ENCODE data around the gene AFF3.

AFF3 gene

DNA sequence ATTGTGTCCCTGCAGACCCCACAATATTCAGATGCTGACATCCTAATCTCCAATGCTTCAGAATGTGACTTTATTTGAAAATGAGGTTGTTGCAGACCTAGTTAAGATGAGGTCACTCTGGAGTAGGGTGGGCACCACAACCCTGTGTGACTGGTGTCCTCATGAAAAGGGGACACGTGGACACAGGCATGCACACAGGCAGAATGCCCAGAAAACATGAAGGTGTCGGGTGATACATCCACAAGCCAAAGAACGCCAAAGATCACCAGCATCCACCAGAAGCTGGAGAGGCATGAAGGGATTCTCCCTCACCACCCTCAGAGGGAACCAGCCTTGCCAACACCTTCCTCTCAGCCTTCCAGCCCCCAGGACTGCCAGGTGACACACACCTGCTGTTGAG lies 69.3 kb downstream of the AFF3 start:
- H3K36me3 ChIP-seq (ENCODE audit: control insufficient read depth, insufficient read depth, low read length): no peaks in the 10 kb centered on the region

GRCh38 chr2:100072503-100072902 lies 69.9 kb downstream of the AFF3 start:
- no peak overlapping the region for H3K27ac ChIP-seq (ENCODE audit: insufficient read depth, low read length, poor library complexity, severe bottlenecking)
- no peaks in the 10 kb centered on the region for H3K36me3 ChIP-seq (ENCODE audit: control insufficient read depth, insufficient read depth, low read length)
- H3K9me3 ChIP-seq (ENCODE audit: control insufficient read depth, low read length): no peaks in the 10 kb centered on the region
- H3K4me1 ChIP-seq (ENCODE audit: control insufficient read depth, insufficient read depth, low read length, poor library complexity, severe bottlenecking): no peaks in the 10 kb centered on the region
- no peak for DNase-seq
- no peaks in the 10 kb centered on the region for H3K27me3 ChIP-seq (replicated peaks; ENCODE audit: control insufficient read depth, insufficient read depth, low read length, poor library complexity, severe bottlenecking)
- H3K4me3 ChIP-seq (ENCODE audit: insufficient read depth, low read depth, low read length, poor library complexity, severe bottlenecking): no peak overlapping the region

More for the DNA sequence above, 69.3 kb downstream of the AFF3 start:
- Histone ChIP-seq H3K9me3 (ENCODE audit: control insufficient read depth, low read length) (no peaks in the 10 kb centered on the region), H3K4me3 (ENCODE audit: insufficient read depth, low read depth, low read length, poor library complexity, severe bottlenecking) (no peak overlapping the region), H3K27ac (ENCODE audit: insufficient read depth, low read length, poor library complexity, severe bottlenecking) (no peak overlapping the region), H3K27me3 (replicated peaks; ENCODE audit: control insufficient read depth, insufficient read depth, low read length, poor library complexity, severe bottlenecking) (no peaks in the 10 kb centered on the region), H3K4me1 (ENCODE audit: control insufficient read depth, insufficient read depth, low read length, poor library complexity, severe bottlenecking) (no peaks in the 10 kb centered on the region)
- DNase-seq: no peak

GRCh38 chr2:100071335-100072043 lies 70.9 kb downstream of the AFF3 start:
- no peaks in the 10 kb centered on the region for H3K4me1 ChIP-seq (ENCODE audit: control insufficient read depth, insufficient read depth, low read length, poor library complexity, severe bottlenecking)
- H3K27me3 ChIP-seq (replicated peaks; ENCODE audit: control insufficient read depth, insufficient read depth, low read length, poor library complexity, severe bottlenecking): no peaks in the 10 kb centered on the region
- H3K27ac ChIP-seq (ENCODE audit: insufficient read depth, low read length, poor library complexity, severe bottlenecking): no peak overlapping the region
- H3K9me3 ChIP-seq (ENCODE audit: control insufficient read depth, low read length): no peaks in the 10 kb centered on the region
- no peak for DNase-seq
- H3K4me3 ChIP-seq (ENCODE audit: insufficient read depth, low read depth, low read length, poor library complexity, severe bottlenecking): no peak overlapping the region
- no peaks in the 10 kb centered on the region for H3K36me3 ChIP-seq (ENCODE audit: control insufficient read depth, insufficient read depth, low read length)

- H3K4me3 ChIP-seq (ENCODE audit: insufficient read depth, low read depth, low read length, poor library complexity, severe bottlenecking): no peak overlapping the region
- H3K4me1 ChIP-seq (ENCODE audit: control insufficient read depth, insufficient read depth, low read length, poor library complexity, severe bottlenecking): no peaks in the 10 kb centered on the region
- no peak for DNase-seq
- H3K27me3 ChIP-seq (replicated peaks; ENCODE audit: control insufficient read depth, insufficient read depth, low read length, poor library complexity, severe bottlenecking): no peaks in the 10 kb centered on the region
- H3K9me3 ChIP-seq (ENCODE audit: control insufficient read depth, low read length): no peaks in the 10 kb centered on the region
- no peaks in the 10 kb centered on the region for H3K36me3 ChIP-seq (ENCODE audit: control insufficient read depth, insufficient read depth, low read length)
- no peak overlapping the region for H3K27ac ChIP-seq (ENCODE audit: insufficient read depth, low read length, poor library complexity, severe bottlenecking)
Observed at GRCh38 chr2:100070078-100070477, 72.3 kb downstream of the AFF3 start.

GRCh38 chr2:100068395-100068794 lies 74.0 kb downstream of the AFF3 start:
- no peak overlapping the region for H3K27ac ChIP-seq (ENCODE audit: insufficient read depth, low read length, poor library complexity, severe bottlenecking)
- no peak overlapping the region for H3K4me3 ChIP-seq (ENCODE audit: insufficient read depth, low read depth, low read length, poor library complexity, severe bottlenecking)
- H3K36me3 ChIP-seq (ENCODE audit: control insufficient read depth, insufficient read depth, low read length): no peaks in the 10 kb centered on the region
- no peak for DNase-seq
- no peaks in the 10 kb centered on the region for H3K9me3 ChIP-seq (ENCODE audit: control insufficient read depth, low read length)
- H3K4me1 ChIP-seq (ENCODE audit: control insufficient read depth, insufficient read depth, low read length, poor library complexity, severe bottlenecking): no peaks in the 10 kb centered on the region
- no peaks in the 10 kb centered on the region for H3K27me3 ChIP-seq (replicated peaks; ENCODE audit: control insufficient read depth, insufficient read depth, low read length, poor library complexity, severe bottlenecking)

DNA sequence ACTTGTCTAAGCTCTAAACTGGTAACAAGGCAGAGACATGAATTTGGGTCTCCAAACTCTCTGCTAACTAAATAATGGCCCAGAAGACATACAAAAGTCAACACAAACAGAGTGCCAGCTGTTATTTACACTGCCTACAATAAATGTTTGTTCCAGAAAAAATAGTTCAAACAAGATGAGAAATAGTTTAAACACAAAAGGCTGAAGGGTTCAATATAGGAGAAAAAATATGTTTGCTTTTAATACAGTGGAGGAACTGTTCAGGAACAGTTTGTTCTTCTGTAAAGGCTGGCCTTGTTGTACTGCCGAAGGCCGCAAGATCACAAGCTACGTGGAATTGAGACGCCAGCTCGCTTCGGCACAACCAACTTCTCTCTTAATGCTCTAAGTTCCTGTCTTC lies 74.6 kb downstream of the AFF3 start:
- no peak for DNase-seq
- H3K9me3 ChIP-seq (ENCODE audit: control insufficient read depth, low read length): no peaks in the 10 kb centered on the region
- H3K4me3 ChIP-seq (ENCODE audit: insufficient read depth, low read depth, low read length, poor library complexity, severe bottlenecking): no peak overlapping the region
- H3K4me1 ChIP-seq (ENCODE audit: control insufficient read depth, insufficient read depth, low read length, poor library complexity, severe bottlenecking): no peaks in the 10 kb centered on the region
- H3K27me3 ChIP-seq (replicated peaks; ENCODE audit: control insufficient read depth, insufficient read depth, low read length, poor library complexity, severe bottlenecking): no peaks in the 10 kb centered on the region
- no peaks in the 10 kb centered on the region for H3K36me3 ChIP-seq (ENCODE audit: control insufficient read depth, insufficient read depth, low read length)
- no peak overlapping the region for H3K27ac ChIP-seq (ENCODE audit: insufficient read depth, low read length, poor library complexity, severe bottlenecking)

DNA sequence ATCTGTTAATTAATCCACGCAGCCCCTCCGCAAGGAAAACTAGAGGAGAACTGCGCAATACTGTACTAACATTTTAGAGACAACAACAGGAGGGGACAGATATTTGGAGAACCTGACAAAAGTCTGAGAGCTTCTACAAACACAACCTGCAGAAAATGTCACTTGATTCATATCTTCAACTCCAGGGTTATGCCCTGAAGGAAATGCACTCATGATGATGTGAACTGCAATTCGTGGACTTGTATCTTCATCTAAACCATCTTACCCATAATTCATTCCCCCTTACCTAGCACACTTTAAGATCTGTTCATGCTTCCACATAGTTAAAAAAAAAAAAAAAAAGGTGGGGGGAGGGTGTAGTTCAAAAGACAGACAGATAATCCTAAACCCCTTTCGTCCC lies 75.5 kb downstream of the AFF3 start:
- H3K27ac ChIP-seq (ENCODE audit: insufficient read depth, low read length, poor library complexity, severe bottlenecking): no peak overlapping the region
- H3K9me3 ChIP-seq (ENCODE audit: control insufficient read depth, low read length): no peaks in the 10 kb centered on the region
- DNase-seq: no peak
- no peaks in the 10 kb centered on the region for H3K4me1 ChIP-seq (ENCODE audit: control insufficient read depth, insufficient read depth, low read length, poor library complexity, severe bottlenecking)
- H3K4me3 ChIP-seq (ENCODE audit: insufficient read depth, low read depth, low read length, poor library complexity, severe bottlenecking): no peak overlapping the region
- no peaks in the 10 kb centered on the region for H3K27me3 ChIP-seq (replicated peaks; ENCODE audit: control insufficient read depth, insufficient read depth, low read length, poor library complexity, severe bottlenecking)
- no peaks in the 10 kb centered on the region for H3K36me3 ChIP-seq (ENCODE audit: control insufficient read depth, insufficient read depth, low read length)

GRCh38 chr2:100066246-100066645 lies 76.1 kb downstream of the AFF3 start:
- Histone ChIP-seq H3K36me3 (ENCODE audit: control insufficient read depth, insufficient read depth, low read length) (no peaks in the 10 kb centered on the region), H3K9me3 (ENCODE audit: control insufficient read depth, low read length) (no peaks in the 10 kb centered on the region), H3K27me3 (replicated peaks; ENCODE audit: control insufficient read depth, insufficient read depth, low read length, poor library complexity, severe bottlenecking) (no peaks in the 10 kb centered on the region), H3K4me3 (ENCODE audit: insufficient read depth, low read depth, low read length, poor library complexity, severe bottlenecking) (no peak overlapping the region), H3K27ac (ENCODE audit: insufficient read depth, low read length, poor library complexity, severe bottlenecking) (no peak overlapping the region), H3K4me1 (ENCODE audit: control insufficient read depth, insufficient read depth, low read length, poor library complexity, severe bottlenecking) (no peaks in the 10 kb centered on the region)
- no peak for DNase-seq

- no peak overlapping the region for H3K4me3 ChIP-seq (ENCODE audit: insufficient read depth, low read depth, low read length, poor library complexity, severe bottlenecking)
- no peaks in the 10 kb centered on the region for H3K27me3 ChIP-seq (replicated peaks; ENCODE audit: control insufficient read depth, insufficient read depth, low read length, poor library complexity, severe bottlenecking)
- H3K4me1 ChIP-seq (ENCODE audit: control insufficient read depth, insufficient read depth, low read length, poor library complexity, severe bottlenecking): no peaks in the 10 kb centered on the region
- no peak overlapping the region for H3K27ac ChIP-seq (ENCODE audit: insufficient read depth, low read length, poor library complexity, severe bottlenecking)
- no peaks in the 10 kb centered on the region for H3K9me3 ChIP-seq (ENCODE audit: control insufficient read depth, low read length)
- DNase-seq: no peak
- no peaks in the 10 kb centered on the region for H3K36me3 ChIP-seq (ENCODE audit: control insufficient read depth, insufficient read depth, low read length)
Observed at GRCh38 chr2:100064592-100065428, 77.6 kb downstream of the AFF3 start.

DNA sequence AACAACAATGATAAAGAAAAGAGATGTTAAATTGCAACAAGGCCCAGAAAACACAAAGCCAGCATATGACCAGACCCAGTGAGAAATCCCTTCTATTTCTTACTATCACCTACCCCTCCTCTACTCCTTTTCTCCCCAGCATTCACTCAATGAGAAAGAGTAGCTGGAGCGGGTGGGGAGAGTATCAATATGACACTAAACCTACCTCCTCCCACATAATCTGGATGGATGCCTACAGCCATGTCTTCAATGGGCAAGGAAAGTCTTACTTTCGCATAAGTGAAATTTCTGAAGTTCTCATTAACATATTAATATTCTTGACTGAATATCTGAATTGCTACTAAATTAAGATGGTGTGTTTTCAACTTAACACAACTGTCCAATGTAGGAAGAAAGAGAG lies 78.2 kb downstream of the AFF3 start:
- Histone ChIP-seq H3K27ac (ENCODE audit: insufficient read depth, low read length, poor library complexity, severe bottlenecking) (no peak overlapping the region), H3K36me3 (ENCODE audit: control insufficient read depth, insufficient read depth, low read length) (no peaks in the 10 kb centered on the region), H3K9me3 (ENCODE audit: control insufficient read depth, low read length) (no peaks in the 10 kb centered on the region), H3K4me3 (ENCODE audit: insufficient read depth, low read depth, low read length, poor library complexity, severe bottlenecking) (no peak overlapping the region), H3K27me3 (replicated peaks; ENCODE audit: control insufficient read depth, insufficient read depth, low read length, poor library complexity, severe bottlenecking) (no peaks in the 10 kb centered on the region), H3K4me1 (ENCODE audit: control insufficient read depth, insufficient read depth, low read length, poor library complexity, severe bottlenecking) (no peaks in the 10 kb centered on the region)
- DNase-seq: no peak

All from effector memory CD4-positive, alpha-beta T cell (primary cell).